SK-N-MC (cell line): ENCODE results near the gene TMEM115.

Experiments used
- EZH2 ChIP-seq: fragments of 200-600 bp; sonication (generic); IDR thresholded peaks from one replicate; pipeline ENCODE4 v1.6.1; 2017; ENCODE audit warnings: antibody characterized with exemption
- POLR2AphosphoS5 ChIP-seq: IDR thresholded peaks from 2 replicates; pipeline ENCODE4 v1.6.1; 2012; ENCODE audit warnings: mild to moderate bottlenecking, low read depth, low read length, borderline replicate concordance

DNA sequence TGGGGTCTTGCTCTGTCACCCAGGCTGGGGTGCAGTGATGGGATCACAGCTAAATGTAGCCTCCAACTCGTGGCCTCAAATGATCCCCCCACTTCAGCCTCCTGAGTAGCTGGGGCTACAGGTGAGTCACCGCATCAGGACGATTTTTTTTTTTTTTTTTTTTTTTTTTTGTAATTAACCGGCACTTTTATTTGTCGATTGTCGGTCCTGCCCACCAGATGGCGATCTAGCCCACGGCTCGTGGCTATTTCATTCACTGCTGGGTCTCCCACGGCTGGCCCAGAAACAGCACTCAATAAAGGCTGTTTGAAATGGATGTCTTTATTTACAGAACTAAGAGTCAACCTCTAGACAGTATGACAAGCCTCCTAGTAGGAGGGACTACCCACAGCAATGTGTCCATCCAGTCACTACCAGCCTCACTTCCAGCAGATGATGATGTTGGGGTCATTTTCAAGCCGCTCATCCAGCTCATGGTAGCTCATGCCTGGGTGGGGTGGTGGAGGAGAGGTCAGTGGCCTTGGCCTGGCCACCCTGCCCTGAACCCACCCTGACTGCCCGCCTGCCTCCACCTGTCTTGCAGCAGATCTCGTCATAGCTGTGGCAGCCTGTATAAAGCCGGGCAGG lies 12.0 kb downstream of the TMEM115 start:
- no peak for TF ChIP-seq POLR2AphosphoS5
- TF ChIP-seq EZH2 = no peak
